ENCODE data around the gene EEF1E1. TPM values are rescaled to one million over a fixed set of nuclear protein-coding genes. Genes with fewer than 3 reads are reported as not detected.

Gene EEF1E1
- total RNA-seq = 10 to 100 TPM; 10.2 to 41.0 (median 21.0) TPM
- polyA plus RNA-seq = 10 to 100 TPM; 41.0 to 74.2 TPM
- total RNA-seq = 2.0 reads per million, percentile 9 among the genes with 10 or more reads in this experiment

DNA sequence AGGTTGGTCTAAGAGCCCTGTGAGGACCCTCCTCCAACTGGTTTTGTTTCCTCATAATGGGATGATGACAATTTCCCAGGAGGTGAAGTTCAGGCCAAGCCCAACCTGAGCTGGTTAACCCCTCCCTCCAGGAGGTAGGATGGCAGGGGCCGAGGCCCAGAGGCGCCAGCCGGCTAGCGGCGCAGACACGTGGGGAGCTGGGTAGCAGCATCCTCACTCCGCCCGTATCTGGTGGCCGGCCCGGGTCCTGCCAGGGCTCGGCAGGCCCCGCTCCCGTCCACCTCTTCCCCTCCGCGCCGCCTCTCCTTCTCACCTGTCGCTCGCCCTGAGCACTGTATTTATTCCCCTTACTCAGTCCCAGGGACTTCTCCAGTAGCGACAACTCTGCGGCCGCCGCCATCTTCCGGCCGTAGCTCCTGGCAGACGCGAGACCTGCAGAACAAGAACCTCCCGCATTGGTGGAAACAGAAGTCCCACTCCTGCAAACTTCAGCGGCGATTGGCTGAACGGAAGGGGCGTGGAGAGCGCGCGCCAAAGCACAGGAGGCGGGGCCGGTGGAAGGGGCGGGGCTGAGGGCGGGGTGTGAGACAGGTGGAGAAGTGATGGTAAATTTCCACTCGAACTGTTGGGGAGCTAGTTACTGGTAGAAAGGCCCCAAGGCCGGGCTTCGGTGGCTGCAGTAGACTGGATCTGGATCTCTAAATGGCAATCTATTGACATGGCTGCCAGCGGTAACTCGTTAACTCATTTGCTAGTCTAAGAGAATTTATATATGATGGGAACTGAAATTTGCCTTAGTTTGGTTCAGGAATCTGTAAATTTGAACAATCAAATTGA, at the start of gene EEF1E1:
Gene EEF1E1 (minus strand): TSS at position 427 of the 837 bp plus-strand sequence. CDS start 27 bp downstream, at position 400.
- peaks cover 0 to 12% (median 5%) of the 10 kb centered on the region in 5 donors for H3K36me3 Mint-ChIP-seq
- peak; percentile 100 for ATAC-seq
- peak within 1 kb of the TSS; percentile 85 to 100 (median 98) for H3K4me3 Mint-ChIP-seq

DNA sequence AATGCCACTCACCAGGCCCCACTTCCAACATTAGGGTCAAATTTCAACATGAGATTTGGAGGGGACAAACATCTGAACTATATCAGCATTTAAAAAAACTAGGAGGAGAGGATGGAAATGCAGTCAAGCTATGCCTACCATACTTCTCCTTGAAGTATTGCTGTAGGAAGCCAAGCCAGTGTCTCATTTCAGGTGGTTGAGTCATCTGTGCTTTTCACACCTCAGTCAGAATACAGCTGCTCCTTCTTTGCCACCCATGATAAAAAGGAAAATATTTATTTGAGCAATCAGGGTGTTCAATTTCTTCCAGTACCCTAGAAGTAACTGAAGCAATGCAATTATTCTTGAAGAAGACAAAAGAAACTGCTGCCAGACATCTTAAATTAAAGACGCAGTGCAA, 47.0 kb upstream of the EEF1E1 start:
- ChIA-PET CTCF (no interaction called here), POLR2A (no interaction called here)
- H3K36me3 Mint-ChIP-seq = peaks cover 0 to 3% (median 0%) of the 10 kb centered on the region in 5 donors
- no peaks in the 10 kb centered on the region for H3K36me3 ChIP-seq (ENCODE audit: control insufficient read depth in 2 of 3, insufficient read depth in 3 of 3, low read length in 3 of 3)
- no peak for DNase-seq
- H3K9me3 Mint-ChIP-seq = peaks cover 0 to 7% (median 0%) of the 10 kb centered on the region in 11 donors
- no peak overlapping the region for H3K4me3 ChIP-seq (ENCODE audit: low read length)
- no peak overlapping the region for H3K27ac Mint-ChIP-seq
- H3K27me3 Mint-ChIP-seq = peaks cover 5 to 20% (median 9%) of the 10 kb centered on the region in 5 donors
- intact Hi-C loops (cut with micrococcal nuclease) = no loop called here
- H3K27ac ChIP-seq (ENCODE audit: low read depth, low read length) = no peak overlapping the region
- no peak for ATAC-seq
- no peaks in the 10 kb centered on the region for H3K9me3 ChIP-seq (ENCODE audit: control insufficient read depth in 2 of 3, low read length in 3 of 3)
- H3K27me3 ChIP-seq (ENCODE audit: control insufficient read depth in 2 of 2, insufficient read depth in 2 of 2, low read length in 2 of 2) = no peaks in the 10 kb centered on the region
- no peaks in the 10 kb centered on the region for H3K4me1 Mint-ChIP-seq
- H3K4me3 Mint-ChIP-seq = no peak overlapping the region
- no peaks in the 10 kb centered on the region for H3K4me1 ChIP-seq (ENCODE audit: control insufficient read depth in 2 of 2, insufficient read depth in 2 of 2, low read length in 2 of 2)

More for the DNA sequence above, at the start of gene EEF1E1:
- Mint-ChIP-seq H3K4me1 (peaks cover 21 to 43% (median 34%) of the 10 kb centered on the region in 7 donors), H3K27ac (peak within 1 kb of the TSS; percentile 91 to 99 (median 95)), H3K27me3 (peaks cover 13 to 27% (median 18%) of the 10 kb centered on the region in 5 donors), H3K9me3 (peaks cover 0 to 4% (median 0%) of the 10 kb centered on the region in 11 donors)
- H3K9me3 ChIP-seq (ENCODE audit: control insufficient read depth in 2 of 3, low read length in 3 of 3) = no peaks in the 10 kb centered on the region
- POLR2A ChIA-PET = interaction anchor here (0.8 to 3.3 kb wide), 4 partner anchors 9 to 712 kb away, joined by 3 to 30 read pairs (median 4); partner anchors contain the start of genes BLOC1S5, CAGE1 and RIOK1
- CTCF ChIA-PET = interaction anchor here (0.7 to 0.9 kb wide), 2 partner anchors 15 to 38 kb away, joined by 3 read pairs; no protein-coding TSS in a partner anchor
- H3K36me3 ChIP-seq (ENCODE audit: control insufficient read depth in 2 of 3, insufficient read depth in 3 of 3, low read length in 3 of 3) = peaks cover 0 to 5% (median 0%) of the 10 kb centered on the region in 3 experiments
- H3K27ac ChIP-seq (ENCODE audit: low read depth, low read length) = peak within 1 kb of the TSS; percentile 78
- intact Hi-C loops (cut with micrococcal nuclease) = loop anchor here (1.0 to 5.0 kb wide), 11 partner anchors 38 to 790 kb away; partner anchors contain the start of genes BLOC1S5 (in 2 of the 2), SLC35B3 (in 2 of the 2), SNRNP48 (in 2 of the 2) and SSR1 (in 2 of the 2)
- peak; percentile 77 to 97 (median 92) for DNase-seq
- peak within 1 kb of the TSS; percentile 75 for H3K4me3 ChIP-seq (ENCODE audit: low read length)
- peaks cover 6 to 8% of the 10 kb centered on the region in 2 donors for H3K4me1 ChIP-seq (ENCODE audit: control insufficient read depth in 2 of 2, insufficient read depth in 2 of 2, low read length in 2 of 2)
- no peaks in the 10 kb centered on the region for H3K27me3 ChIP-seq (ENCODE audit: control insufficient read depth in 2 of 2, insufficient read depth in 2 of 2, low read length in 2 of 2)

DNA sequence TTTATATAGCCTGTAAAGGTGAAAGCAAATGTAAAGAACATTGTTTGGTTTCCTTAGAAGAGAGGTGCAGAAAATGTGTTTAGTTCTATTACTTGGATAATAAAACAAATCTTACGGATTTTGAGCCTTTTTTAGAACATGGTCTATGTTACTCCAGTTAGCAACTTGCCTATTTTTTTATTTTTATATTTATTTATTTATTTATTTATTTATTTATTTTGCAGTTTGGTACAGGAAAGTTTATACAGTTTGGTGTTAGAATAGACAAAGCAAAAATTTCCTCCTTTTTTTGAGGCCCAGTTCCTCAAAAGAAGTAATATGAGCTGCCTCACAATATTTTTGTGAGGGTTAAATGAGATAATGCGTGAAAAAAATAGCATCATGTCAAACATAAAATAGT, 41.6 kb upstream of the EEF1E1 start:
- no peaks in the 10 kb centered on the region for H3K4me1 Mint-ChIP-seq
- no peak overlapping the region for H3K4me3 Mint-ChIP-seq
- Histone ChIP-seq H3K9me3 (ENCODE audit: control insufficient read depth in 2 of 3, low read length in 3 of 3) (no peaks in the 10 kb centered on the region), H3K36me3 (ENCODE audit: control insufficient read depth in 2 of 3, insufficient read depth in 3 of 3, low read length in 3 of 3) (no peaks in the 10 kb centered on the region), H3K27ac (ENCODE audit: low read depth, low read length) (no peak overlapping the region), H3K4me1 (ENCODE audit: control insufficient read depth in 2 of 2, insufficient read depth in 2 of 2, low read length in 2 of 2) (no peaks in the 10 kb centered on the region), H3K27me3 (ENCODE audit: control insufficient read depth in 2 of 2, insufficient read depth in 2 of 2, low read length in 2 of 2) (peaks cover 0 to 3% of the 10 kb centered on the region in 2 donors), H3K4me3 (ENCODE audit: low read length) (no peak overlapping the region)
- H3K36me3 Mint-ChIP-seq = peaks cover 0 to 3% (median 0%) of the 10 kb centered on the region in 5 donors
- H3K9me3 Mint-ChIP-seq = peaks cover 0 to 7% (median 0%) of the 10 kb centered on the region in 11 donors
- intact Hi-C loops (cut with micrococcal nuclease) = no loop called here
- ATAC-seq (no peak), DNase-seq (no peak)
- H3K27me3 Mint-ChIP-seq = peaks cover 0 to 13% (median 7%) of the 10 kb centered on the region in 5 donors
- ChIA-PET POLR2A (no interaction called here), CTCF (no interaction called here)
- H3K27ac Mint-ChIP-seq = no peak overlapping the region

DNA sequence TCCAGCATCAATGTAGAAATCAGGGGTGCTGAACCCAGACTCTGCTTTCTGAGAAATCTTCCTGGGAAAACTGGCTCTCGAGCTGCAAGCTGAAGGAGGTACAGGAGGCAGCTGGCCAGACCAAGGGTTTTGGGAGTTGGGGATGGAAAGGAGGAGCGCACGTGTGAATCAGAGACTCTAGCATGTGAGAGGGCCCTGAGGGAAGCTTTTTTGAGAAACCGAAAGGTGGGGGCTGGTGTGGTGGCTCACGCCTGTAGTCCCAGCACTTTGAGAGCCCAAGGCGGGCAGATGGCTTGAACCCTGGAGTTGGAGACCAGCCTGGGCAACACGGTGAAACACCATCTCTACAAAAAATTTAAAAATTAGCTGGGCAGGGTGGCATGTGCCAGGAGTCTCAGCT, 37.1 kb upstream of the EEF1E1 start:
- Histone ChIP-seq H3K4me3 (ENCODE audit: low read length) (no peak overlapping the region), H3K27ac (ENCODE audit: low read depth, low read length) (no peak overlapping the region), H3K4me1 (ENCODE audit: control insufficient read depth in 2 of 2, insufficient read depth in 2 of 2, low read length in 2 of 2) (no peaks in the 10 kb centered on the region), H3K27me3 (ENCODE audit: control insufficient read depth in 2 of 2, insufficient read depth in 2 of 2, low read length in 2 of 2) (peaks cover 0 to 3% of the 10 kb centered on the region in 2 donors), H3K36me3 (ENCODE audit: control insufficient read depth in 2 of 3, insufficient read depth in 3 of 3, low read length in 3 of 3) (no peaks in the 10 kb centered on the region), H3K9me3 (ENCODE audit: control insufficient read depth in 2 of 3, low read length in 3 of 3) (no peaks in the 10 kb centered on the region)
- ATAC-seq = no peak
- intact Hi-C loops (cut with micrococcal nuclease) = no loop called here
- H3K4me1 Mint-ChIP-seq = no peaks in the 10 kb centered on the region
- peaks cover 0 to 1% (median 0%) of the 10 kb centered on the region in 11 donors for H3K9me3 Mint-ChIP-seq
- no peak for DNase-seq
- CTCF ChIA-PET = no interaction called here
- H3K27ac Mint-ChIP-seq = no peak overlapping the region
- peaks cover 5 to 28% (median 18%) of the 10 kb centered on the region in 5 donors for H3K27me3 Mint-ChIP-seq
- H3K36me3 Mint-ChIP-seq = no peaks in the 10 kb centered on the region
- POLR2A ChIA-PET = no interaction called here
- H3K4me3 Mint-ChIP-seq = no peak overlapping the region

DNA sequence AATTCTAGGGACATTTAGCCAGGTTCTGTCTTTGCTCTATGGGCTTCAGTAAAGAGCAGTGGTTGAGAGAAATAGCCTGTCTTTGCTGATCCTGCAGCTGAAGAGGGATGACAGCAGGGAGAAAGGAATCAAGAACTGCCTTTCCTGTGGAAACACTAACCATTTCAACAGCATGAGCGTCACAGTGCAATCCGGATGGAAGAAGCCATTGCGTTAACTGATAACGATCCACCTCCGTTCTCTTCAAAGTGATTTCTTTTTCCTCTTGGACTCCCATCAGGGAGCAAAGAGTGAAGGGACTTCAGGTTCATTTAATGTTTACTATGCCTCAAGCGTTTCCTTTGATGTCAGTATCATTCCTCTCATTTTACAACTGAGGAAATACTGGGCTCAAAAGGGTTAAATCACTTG, 35.2 kb upstream of the EEF1E1 start:
- H3K27me3 Mint-ChIP-seq = peaks cover 5 to 36% (median 19%) of the 10 kb centered on the region in 5 donors
- no peak overlapping the region for H3K4me3 Mint-ChIP-seq
- CTCF ChIA-PET = no interaction called here
- H3K4me1 Mint-ChIP-seq = no peaks in the 10 kb centered on the region
- intact Hi-C loops (cut with micrococcal nuclease) = no loop called here
- DNase-seq = no peak
- POLR2A ChIA-PET = no interaction called here
- H3K27me3 ChIP-seq (ENCODE audit: control insufficient read depth in 2 of 2, insufficient read depth in 2 of 2, low read length in 2 of 2) = peaks cover 0 to 3% of the 10 kb centered on the region in 2 donors
- peaks cover 0 to 3% (median 0%) of the 10 kb centered on the region in 11 donors for H3K9me3 Mint-ChIP-seq
- ATAC-seq = no peak
- no peaks in the 10 kb centered on the region for H3K36me3 Mint-ChIP-seq
- H3K9me3 ChIP-seq (ENCODE audit: control insufficient read depth in 2 of 3, low read length in 3 of 3) = no peaks in the 10 kb centered on the region
- no peak overlapping the region for H3K27ac Mint-ChIP-seq
- no peaks in the 10 kb centered on the region for H3K36me3 ChIP-seq (ENCODE audit: control insufficient read depth in 2 of 3, insufficient read depth in 3 of 3, low read length in 3 of 3)
- no peak overlapping the region for H3K27ac ChIP-seq (ENCODE audit: low read depth, low read length)
- no peak overlapping the region for H3K4me3 ChIP-seq (ENCODE audit: low read length)
- no peaks in the 10 kb centered on the region for H3K4me1 ChIP-seq (ENCODE audit: control insufficient read depth in 2 of 2, insufficient read depth in 2 of 2, low read length in 2 of 2)

DNA sequence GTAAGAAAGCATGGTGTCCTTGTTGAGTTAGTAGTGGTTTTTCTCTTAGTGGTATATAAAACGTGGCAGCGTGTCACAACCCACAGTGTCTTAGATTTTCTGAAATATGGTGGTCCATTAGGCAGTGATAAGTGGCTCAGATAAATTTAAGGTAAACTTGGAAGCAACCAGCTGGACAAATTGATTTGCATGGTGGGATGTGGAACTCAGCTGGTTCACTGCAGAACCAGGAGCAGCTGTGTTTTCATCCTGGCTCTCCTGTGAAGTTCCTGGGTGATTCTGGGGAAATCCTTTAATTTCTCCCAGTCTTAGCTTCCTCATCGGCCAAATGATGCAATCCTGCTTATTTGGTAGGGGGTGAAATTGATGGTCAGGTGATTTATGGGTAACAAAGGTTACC, 32.9 kb upstream of the EEF1E1 start:
- ATAC-seq = no peak
- no peaks in the 10 kb centered on the region for H3K4me1 Mint-ChIP-seq
- H3K36me3 ChIP-seq (ENCODE audit: control insufficient read depth in 2 of 3, insufficient read depth in 3 of 3, low read length in 3 of 3) = no peaks in the 10 kb centered on the region
- peaks cover 16 to 42% (median 23%) of the 10 kb centered on the region in 5 donors for H3K27me3 Mint-ChIP-seq
- ChIA-PET CTCF (interaction anchor here (0.7 kb wide), 1 partner anchor 84 kb away, joined by 4 read pairs; no protein-coding TSS in a partner anchor), POLR2A (no interaction called here)
- H3K4me3 ChIP-seq (ENCODE audit: low read length) = no peak overlapping the region
- H3K9me3 ChIP-seq (ENCODE audit: control insufficient read depth in 2 of 3, low read length in 3 of 3) = no peaks in the 10 kb centered on the region
- no peak for DNase-seq
- H3K36me3 Mint-ChIP-seq = no peaks in the 10 kb centered on the region
- intact Hi-C loops (cut with micrococcal nuclease) = no loop called here
- H3K9me3 Mint-ChIP-seq = peaks cover 0 to 3% (median 0%) of the 10 kb centered on the region in 11 donors
- H3K27ac Mint-ChIP-seq = no peak overlapping the region
- H3K4me1 ChIP-seq (ENCODE audit: control insufficient read depth in 2 of 2, insufficient read depth in 2 of 2, low read length in 2 of 2) = no peaks in the 10 kb centered on the region
- H3K27ac ChIP-seq (ENCODE audit: low read depth, low read length) = no peak overlapping the region
- H3K4me3 Mint-ChIP-seq = no peak overlapping the region
- H3K27me3 ChIP-seq (ENCODE audit: control insufficient read depth in 2 of 2, insufficient read depth in 2 of 2, low read length in 2 of 2) = no peaks in the 10 kb centered on the region

Measured in naive thymus-derived CD4-positive, alpha-beta T cell (primary cell).